SK-N-SH (cell line): ENCODE measurements around the gene ADCY5.

Experiments
- EP300 ChIP-seq, 2 experiments: IDR thresholded peaks; 2 replicates each; pipeline versions ENCODE4 v1.4.0 to v1.6.1; 2012; ENCODE audit warnings: borderline replicate concordance in 1 of 2, low read depth in 1 of 2, low read length in 1 of 2
- JUND ChIP-seq: IDR thresholded peaks from 2 replicates; pipeline ENCODE4 v1.4.0; 2012
- RCOR1 ChIP-seq: fragments of 150-350 bp; IDR thresholded peaks from 2 replicates; pipeline ENCODE4 v1.6.1; 2017; ENCODE audit warnings: antibody characterized with exemption, low read length
- RFX5 ChIP-seq: IDR thresholded peaks from 2 replicates; pipeline ENCODE4 v1.6.1; 2012; ENCODE audit warnings: mild to moderate bottlenecking, improper control_type of control experiment, low read length
- RXRA ChIP-seq: IDR thresholded peaks from 2 replicates; pipeline ENCODE4 v1.4.0; 2012; ENCODE audit warnings: low read depth, mild to moderate bottlenecking, borderline replicate concordance
- SIN3A ChIP-seq: IDR thresholded peaks from 2 replicates; pipeline ENCODE4 v1.6.1; 2012; ENCODE audit warnings: low read depth, mild to moderate bottlenecking, low read length, moderate library complexity, borderline replicate concordance
- SMC3 ChIP-seq: IDR thresholded peaks from 2 replicates; pipeline ENCODE4 v1.6.1; 2012; ENCODE audit warnings: low read depth, low read length, improper control_type of control experiment
- TAF1 ChIP-seq: IDR thresholded peaks from 2 replicates; pipeline ENCODE4 v1.6.1; 2012; ENCODE audit warnings: low read depth, mild to moderate bottlenecking, low read length, moderate library complexity, borderline replicate concordance
- YY1 ChIP-seq: IDR thresholded peaks from 2 replicates; pipeline ENCODE4 v1.4.0; 2012; ENCODE audit warnings: low read depth, mild to moderate bottlenecking
- TF ChIP-seq, protein P1 (sequence below): fragments of 200-600 bp; sonication (generic); IDR thresholded peaks from 2 replicates; pipeline ENCODE4 v1.6.1; 2017; ENCODE audit warnings: antibody characterized with exemption, mild to moderate bottlenecking, moderate library complexity
- TF ChIP-seq, protein P2 (sequence below): IDR thresholded peaks from 2 replicates; pipeline ENCODE4 v1.4.0; 2012; ENCODE audit warnings: low read depth

DNA sequence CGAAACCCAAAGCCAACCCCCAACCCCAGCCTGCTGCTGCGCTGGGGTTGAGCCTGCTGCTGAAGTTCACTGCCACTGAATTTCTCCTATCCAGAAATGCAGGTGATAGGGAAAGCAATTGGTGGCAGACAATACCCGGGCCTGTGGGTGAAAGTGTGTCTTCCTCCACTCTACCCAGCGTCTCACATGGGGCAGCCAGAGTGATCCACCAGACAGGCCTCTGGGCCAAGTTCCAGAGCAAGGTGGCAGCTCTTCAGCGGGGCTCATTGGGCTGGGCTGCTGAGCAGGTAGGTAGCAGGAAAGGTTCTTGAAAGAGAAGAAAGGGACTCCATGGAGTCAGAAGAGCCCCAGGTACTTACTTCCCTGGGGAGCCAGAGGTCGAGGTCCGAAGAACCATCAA, 6.0 kb downstream of the ADCY5 start:
- TF ChIP-seq, protein P1, sequence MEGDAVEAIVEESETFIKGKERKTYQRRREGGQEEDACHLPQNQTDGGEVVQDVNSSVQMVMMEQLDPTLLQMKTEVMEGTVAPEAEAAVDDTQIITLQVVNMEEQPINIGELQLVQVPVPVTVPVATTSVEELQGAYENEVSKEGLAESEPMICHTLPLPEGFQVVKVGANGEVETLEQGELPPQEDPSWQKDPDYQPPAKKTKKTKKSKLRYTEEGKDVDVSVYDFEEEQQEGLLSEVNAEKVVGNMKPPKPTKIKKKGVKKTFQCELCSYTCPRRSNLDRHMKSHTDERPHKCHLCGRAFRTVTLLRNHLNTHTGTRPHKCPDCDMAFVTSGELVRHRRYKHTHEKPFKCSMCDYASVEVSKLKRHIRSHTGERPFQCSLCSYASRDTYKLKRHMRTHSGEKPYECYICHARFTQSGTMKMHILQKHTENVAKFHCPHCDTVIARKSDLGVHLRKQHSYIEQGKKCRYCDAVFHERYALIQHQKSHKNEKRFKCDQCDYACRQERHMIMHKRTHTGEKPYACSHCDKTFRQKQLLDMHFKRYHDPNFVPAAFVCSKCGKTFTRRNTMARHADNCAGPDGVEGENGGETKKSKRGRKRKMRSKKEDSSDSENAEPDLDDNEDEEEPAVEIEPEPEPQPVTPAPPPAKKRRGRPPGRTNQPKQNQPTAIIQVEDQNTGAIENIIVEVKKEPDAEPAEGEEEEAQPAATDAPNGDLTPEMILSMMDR = no peak
- TF ChIP-seq EP300 (IDR thresholded peaks at IDR 0.05; ENCODE audit: borderline replicate concordance in 1 of 2, low read depth in 1 of 2, low read length in 1 of 2) (no peak), SMC3 (no peak), RCOR1 (no peak), JUND (no peak), RFX5 (no peak), TAF1 (no peak), YY1 (no peak), RXRA (no peak), SIN3A (no peak)
- TF ChIP-seq, protein P2, sequence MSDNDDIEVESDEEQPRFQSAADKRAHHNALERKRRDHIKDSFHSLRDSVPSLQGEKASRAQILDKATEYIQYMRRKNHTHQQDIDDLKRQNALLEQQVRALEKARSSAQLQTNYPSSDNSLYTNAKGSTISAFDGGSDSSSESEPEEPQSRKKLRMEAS = no peak
